GM12865 (cell line): Measurements from ENCODE around the gene ZC3HAV1.

Experiments used
- DNase-seq: peaks from one replicate; pipeline ENCODE4 v3.0.0; 2010; ENCODE audit warnings: low read depth
- H3K4me3 ChIP-seq: 2 replicates; pipeline ENCODE4 v1.5.1; 2011; ENCODE audit warnings: mild to moderate bottlenecking, low read depth, low read length, control low read depth
- TF ChIP-seq, protein P1 (sequence below): IDR thresholded peaks from 2 replicates; pipeline ENCODE4 v1.5.1; 2011; ENCODE audit warnings: low read length, control low read depth, low read depth, inconsistent platforms; ENCODE audit not compliant: insufficient read depth; ENCODE audit errors: missing control alignments

ZC3HAV1 gene

DNA sequence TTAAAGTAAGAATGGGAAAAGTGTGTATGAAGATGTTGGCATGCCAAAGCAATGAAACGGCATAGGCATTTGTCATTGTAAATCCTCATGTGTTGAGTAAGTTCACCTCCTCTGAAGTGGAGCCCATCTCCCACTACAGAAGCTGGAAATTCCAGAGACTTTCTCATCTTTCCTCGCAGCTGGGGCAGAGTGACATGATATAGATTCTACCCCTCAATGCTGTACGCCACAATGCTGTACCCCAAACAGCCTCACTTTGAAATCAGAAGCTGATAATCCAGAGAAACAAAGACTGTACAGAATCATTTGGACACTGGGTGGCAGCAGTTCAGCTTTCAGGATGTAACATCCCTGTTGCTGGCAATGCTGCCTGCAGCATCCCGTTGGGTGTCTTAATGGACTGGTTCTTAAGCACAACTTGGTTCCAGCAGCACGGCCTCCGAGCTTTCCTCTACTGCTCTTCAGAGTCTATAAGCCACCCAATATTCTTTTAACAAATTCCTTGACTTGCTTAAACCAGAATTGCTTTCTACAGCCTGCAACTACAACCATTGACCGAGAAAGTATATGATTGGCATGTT lies 92.5 kb downstream of the ZC3HAV1 start:
- TF ChIP-seq, protein P1, sequence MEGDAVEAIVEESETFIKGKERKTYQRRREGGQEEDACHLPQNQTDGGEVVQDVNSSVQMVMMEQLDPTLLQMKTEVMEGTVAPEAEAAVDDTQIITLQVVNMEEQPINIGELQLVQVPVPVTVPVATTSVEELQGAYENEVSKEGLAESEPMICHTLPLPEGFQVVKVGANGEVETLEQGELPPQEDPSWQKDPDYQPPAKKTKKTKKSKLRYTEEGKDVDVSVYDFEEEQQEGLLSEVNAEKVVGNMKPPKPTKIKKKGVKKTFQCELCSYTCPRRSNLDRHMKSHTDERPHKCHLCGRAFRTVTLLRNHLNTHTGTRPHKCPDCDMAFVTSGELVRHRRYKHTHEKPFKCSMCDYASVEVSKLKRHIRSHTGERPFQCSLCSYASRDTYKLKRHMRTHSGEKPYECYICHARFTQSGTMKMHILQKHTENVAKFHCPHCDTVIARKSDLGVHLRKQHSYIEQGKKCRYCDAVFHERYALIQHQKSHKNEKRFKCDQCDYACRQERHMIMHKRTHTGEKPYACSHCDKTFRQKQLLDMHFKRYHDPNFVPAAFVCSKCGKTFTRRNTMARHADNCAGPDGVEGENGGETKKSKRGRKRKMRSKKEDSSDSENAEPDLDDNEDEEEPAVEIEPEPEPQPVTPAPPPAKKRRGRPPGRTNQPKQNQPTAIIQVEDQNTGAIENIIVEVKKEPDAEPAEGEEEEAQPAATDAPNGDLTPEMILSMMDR, result peak; percentile 67
- H3K4me3 ChIP-seq, result no peak overlapping the region
- DNase-seq, result peak; percentile 78

GRCh38 chr7:139011373-139011772 lies 98.1 kb downstream of the ZC3HAV1 start:
- no peak overlapping the region for H3K4me3 ChIP-seq
- no peak for DNase-seq
- TF ChIP-seq, protein P1, result no peak

- TF ChIP-seq, protein P1, result no peak
- no peak overlapping the region for H3K4me3 ChIP-seq
- DNase-seq, result no peak
Observed at GRCh38 chr7:139004321-139005090, 105.0 kb downstream of the ZC3HAV1 start.

- TF ChIP-seq, protein P1, result no peak
- H3K4me3 ChIP-seq, result no peak overlapping the region
- no peak for DNase-seq
Observed at GRCh38 chr7:138999414-138999813, 110.1 kb downstream of the ZC3HAV1 start.
